ENCODE results near the gene JARID2. TPM values are rescaled to one million over a fixed set of nuclear protein-coding genes. Genes with fewer than 3 reads are reported as not detected.
A peak's percentile ranks its signal among the peaks of the same experiment; 100 is the strongest.

Gene JARID2
- total RNA-seq, 1 donor from 2014 or later = 8.4 TPM

- DNase-seq (ENCODE audit: missing footprints) (no peak), ATAC-seq (no peak)
- intact Hi-C loops (cut with DNase I) = loop anchor here (5.0 kb wide), 1 partner anchor 41 kb away; no protein-coding TSS in a partner anchor
Measured at GRCh38 chr6:15443119-15443830, 197.4 kb downstream of the JARID2 start.

GRCh38 chr6:15444081-15444731 is 198.3 kb downstream of the JARID2 start:
- no peak for DNase-seq (ENCODE audit: missing footprints)
- no peak for ATAC-seq
- intact Hi-C loops (cut with DNase I) = loop anchor here (5.0 kb wide), 1 partner anchor 42 kb away; no protein-coding TSS in a partner anchor

- DNase-seq (ENCODE audit: missing footprints) (no peak), ATAC-seq (no peak)
- intact Hi-C loops (cut with DNase I) = loop anchor here (5.0 kb wide), 2 partner anchors 42 to 43 kb away; no protein-coding TSS in a partner anchor
Measured at GRCh38 chr6:15444881-15445280, 199.0 kb downstream of the JARID2 start.

DNA sequence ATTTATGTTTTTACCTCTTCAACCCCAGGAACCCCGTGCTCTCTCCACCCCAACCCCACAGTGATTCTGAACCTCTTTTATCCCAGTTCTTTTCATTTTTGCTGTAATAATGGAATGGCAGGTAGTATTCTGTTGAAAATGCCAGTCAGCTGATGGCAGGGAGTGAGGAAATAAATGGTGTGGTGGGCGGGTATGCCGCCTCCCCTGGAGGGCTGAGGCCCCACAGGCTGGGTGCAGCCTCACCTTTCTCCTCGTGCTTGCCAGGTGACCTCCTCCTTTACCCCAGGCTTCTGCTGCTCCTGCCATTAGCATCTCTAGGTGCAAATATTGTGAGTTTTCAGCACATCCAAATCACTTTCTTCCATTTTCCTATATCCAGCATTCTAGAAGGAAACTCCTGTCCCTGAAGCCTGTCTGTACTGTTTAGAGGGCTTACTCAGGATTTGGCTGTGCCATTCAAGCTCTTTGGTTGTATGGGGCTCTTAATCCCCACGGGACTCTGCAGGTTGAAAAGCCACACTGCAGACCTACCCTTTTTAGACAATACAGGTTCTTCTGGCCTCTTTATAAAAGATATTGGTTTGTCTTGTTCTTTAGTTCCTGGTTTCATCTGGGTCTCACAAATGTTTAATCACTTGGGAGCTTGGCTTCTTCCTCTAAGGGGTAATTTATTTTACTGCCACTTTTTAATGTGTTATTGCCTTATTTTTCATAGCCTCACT is 201.8 kb downstream of the JARID2 start:
- ATAC-seq (no peak), DNase-seq (ENCODE audit: missing footprints) (no peak)
- intact Hi-C loops (cut with DNase I) = loop anchor here (5.0 kb wide), 1 partner anchor 40 kb away; no protein-coding TSS in a partner anchor

- intact Hi-C loops (cut with DNase I) = loop anchor here (5.0 kb wide), 1 partner anchor 38 kb away; no protein-coding TSS in a partner anchor
- no peak for ATAC-seq
Measured at GRCh38 chr6:15449011-15449410, 203.1 kb downstream of the JARID2 start.

DNA sequence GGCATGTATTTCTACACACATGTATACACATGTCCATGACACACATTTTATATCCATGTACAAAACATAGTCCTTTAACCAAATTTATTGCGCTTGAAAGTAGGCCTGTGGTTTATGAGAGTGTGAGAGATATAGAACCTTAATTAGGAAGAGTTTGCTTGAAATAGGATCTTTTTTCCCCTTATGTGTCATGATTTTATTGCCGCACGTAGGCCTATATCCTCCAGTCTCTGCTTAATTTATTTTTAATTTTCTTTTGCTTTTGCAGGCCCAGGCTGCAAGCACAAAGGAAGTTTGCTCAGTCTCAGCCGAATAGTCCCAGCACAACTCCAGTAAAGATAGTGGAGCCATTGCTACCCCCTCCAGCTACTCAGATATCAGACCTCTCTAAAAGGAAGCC is 205.9 kb downstream of the JARID2 start:
- intact Hi-C loops (cut with DNase I) = no loop called here
- DNase-seq (ENCODE audit: missing footprints) (no peak), ATAC-seq (no peak)

More at GRCh38 chr6:15449011-15449410, 203.1 kb downstream of the JARID2 start:
- no peak for DNase-seq (ENCODE audit: missing footprints)

DNA sequence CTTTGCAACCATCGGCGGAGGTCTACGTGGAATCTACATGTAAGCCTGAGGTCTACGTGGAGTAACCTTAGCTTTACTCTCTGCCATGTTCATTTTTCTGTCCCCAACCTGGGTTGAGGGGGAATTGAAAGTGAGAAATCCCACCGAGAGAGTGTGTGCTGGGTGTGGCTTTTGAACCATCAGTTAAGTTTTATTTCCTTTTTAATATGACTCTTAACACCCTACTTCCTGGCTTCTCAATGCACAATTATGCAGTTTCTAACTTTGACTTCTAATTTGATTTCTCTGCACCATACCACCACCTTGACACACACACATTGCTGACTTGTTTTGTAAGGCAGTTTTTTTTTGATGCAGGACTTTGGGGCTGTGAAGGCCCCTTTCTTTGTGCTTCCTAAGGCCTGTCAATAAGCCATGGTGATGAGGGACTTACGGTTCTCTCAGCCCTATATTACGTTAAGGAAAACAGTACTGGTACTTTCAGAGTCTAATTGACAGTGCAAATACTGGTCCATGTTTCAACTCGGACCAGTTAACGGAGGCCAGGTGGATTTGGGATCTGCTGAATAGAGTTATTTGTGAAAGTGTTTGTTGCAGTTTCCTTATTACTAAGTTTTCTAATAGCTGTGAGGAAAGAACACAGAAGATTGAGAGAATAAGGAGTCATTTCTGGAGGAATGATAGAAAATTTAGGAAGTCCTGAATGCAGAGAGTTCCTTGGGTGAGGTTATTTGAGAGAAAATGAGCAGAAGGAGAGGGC is 206.5 kb downstream of the JARID2 start:
- intact Hi-C loops (cut with DNase I) = no loop called here
- ATAC-seq = no peak

DNA sequence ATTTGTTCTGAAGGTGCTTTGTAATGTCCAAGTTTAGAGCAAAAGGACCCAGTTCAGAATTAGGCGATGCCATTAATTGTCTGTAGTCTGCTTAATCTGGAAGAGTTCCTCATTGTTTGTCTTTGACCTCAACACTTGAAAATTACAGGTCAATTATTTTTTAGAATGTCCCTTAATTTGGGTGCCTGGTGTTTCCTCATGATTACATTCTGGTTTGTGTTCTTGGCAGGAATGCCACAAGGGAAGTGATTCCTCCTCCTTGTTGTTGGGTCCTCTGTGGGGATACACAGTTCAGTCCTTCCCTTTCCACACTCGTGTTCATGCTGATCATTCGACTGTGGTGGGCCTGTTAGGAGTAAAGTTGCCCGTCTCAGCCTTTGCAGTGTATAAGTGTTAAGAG is 207.3 kb downstream of the JARID2 start:
- no peak for ATAC-seq
- intact Hi-C loops (cut with DNase I) = no loop called here

More for the DNA sequence above, 206.5 kb downstream of the JARID2 start:
- no peak for DNase-seq (ENCODE audit: missing footprints)

GRCh38 chr6:15453622-15454021 is 207.8 kb downstream of the JARID2 start:
- intact Hi-C loops (cut with DNase I) = no loop called here
- ATAC-seq = peak; percentile 83
- no peak for DNase-seq (ENCODE audit: missing footprints)

More for the DNA sequence above, 207.3 kb downstream of the JARID2 start:
- no peak for DNase-seq (ENCODE audit: missing footprints)

- intact Hi-C loops (cut with DNase I) = no loop called here
- no peak for DNase-seq (ENCODE audit: missing footprints)
- ATAC-seq = no peak
Measured at GRCh38 chr6:15456422-15456821, 210.6 kb downstream of the JARID2 start.

DNA sequence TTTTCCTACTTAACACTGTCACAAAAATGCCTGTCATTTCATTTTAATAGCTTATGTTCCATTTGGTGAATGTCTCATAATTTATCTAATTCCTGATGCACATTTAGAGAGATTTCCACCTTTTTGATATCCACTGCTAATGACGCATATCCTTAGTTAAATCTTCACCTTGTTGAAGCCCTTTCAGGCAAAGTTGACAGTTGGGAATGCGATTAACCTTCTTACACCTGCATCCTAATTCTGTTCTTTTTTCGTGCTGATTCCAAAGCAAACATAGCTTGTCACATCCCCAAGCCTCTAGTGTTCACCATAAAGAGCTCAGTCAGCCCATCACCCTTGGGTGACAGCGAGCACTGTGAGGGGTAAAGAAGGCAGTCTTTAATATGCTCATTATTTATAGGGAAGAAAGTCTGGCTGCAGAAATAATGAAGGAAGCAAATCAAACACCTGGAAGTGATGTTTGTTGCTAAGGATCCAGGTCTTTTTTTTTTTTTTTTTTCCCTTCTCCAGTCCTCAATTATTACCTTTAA is 211.3 kb downstream of the JARID2 start:
- intact Hi-C loops (cut with DNase I) = no loop called here
- DNase-seq (ENCODE audit: missing footprints) (no peak), ATAC-seq (no peak)

GRCh38 chr6:15458021-15458459 is 212.2 kb downstream of the JARID2 start:
- no peak for DNase-seq (ENCODE audit: missing footprints)
- intact Hi-C loops (cut with DNase I) = no loop called here
- ATAC-seq = no peak

DNA sequence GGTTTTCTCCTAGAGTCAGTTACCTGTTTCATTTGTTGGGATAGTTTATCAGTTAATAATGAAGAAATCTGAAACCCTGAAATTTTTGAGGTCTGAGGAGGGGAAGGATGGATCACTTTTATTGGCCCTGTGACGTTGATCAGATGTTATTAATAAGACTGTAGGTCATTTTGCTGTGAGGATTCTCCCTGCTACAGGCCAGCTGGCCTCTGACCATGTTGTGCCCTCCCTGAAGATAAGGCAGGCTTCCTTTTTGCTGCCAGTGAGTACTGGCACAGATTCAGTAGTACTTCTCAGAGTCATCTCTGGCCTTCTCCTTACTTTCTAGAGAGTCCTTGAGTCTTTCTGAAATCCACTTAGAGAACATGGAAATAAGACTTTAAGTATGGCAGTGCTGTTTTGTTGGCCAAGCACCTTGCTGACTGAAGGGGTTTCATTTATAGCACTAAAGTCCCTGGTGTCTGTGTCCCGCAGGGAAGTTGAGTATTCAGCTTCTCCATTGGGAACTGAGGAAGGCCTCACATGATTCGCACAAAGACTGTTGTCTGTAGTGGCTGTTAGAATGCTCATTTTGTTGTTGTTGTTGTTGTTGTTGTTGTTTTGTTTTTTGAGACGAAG is 214.3 kb downstream of the JARID2 start:
- DNase-seq (ENCODE audit: missing footprints) (no peak), ATAC-seq (peak; percentile 49)
- intact Hi-C loops (cut with DNase I) = no loop called here

DNA sequence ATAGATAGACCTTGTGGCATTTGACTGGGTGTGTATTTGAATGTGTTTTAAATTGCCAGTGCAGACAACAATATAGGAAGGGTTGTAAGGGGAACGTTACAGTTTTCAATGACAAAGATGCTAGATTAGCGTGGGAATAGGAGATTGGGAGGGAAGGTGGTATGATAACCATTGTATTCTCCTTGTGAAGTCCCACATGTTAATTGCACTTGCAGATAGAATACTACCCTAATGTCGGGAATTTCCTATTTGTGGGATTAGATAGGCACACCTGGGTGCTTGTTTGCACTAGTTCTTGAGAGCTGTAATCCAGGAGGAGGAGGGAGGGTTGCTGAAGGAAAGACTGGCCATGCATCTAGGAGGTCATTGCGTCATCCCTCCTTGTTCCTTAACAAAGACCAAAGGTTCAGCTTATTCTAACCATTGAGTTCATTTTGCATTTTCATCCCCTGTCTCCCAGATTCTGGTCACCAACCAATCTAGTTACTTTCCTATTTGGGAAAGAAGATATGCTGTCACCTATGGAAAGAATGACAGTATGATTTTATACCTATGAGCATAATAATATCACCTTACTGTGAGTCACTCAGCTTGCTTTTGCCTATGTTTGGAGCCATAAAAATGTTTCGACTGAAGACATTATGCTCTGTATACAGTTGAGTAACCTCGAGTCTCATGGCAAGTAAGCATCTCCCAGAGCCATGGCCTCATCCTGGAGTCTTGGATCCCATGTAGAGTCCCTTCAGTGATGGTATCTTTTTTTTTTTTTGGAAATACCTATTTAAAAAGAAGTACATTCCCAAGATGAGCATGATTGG is 215.5 kb downstream of the JARID2 start:
- no peak for ATAC-seq
- intact Hi-C loops (cut with DNase I) = no loop called here

DNA sequence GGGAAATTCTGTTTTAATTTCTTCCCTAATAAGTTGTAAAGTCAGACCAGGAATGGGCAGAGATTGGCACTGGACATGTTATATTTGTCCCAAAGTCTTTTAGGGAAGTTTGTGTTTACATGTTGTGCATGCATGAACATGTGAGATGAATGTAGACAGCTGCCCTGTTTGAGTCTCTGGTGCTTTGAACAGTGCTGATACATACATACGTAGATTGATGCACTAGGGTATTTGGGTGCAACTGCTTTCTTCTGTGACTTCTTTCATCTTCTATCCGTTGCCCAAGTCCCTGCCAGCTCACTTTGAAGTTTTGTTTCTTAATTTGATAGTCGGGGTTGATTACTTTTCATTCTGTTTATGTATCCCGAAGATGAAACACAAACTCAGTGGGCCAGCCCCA is 216.4 kb downstream of the JARID2 start:
- intact Hi-C loops (cut with DNase I) = no loop called here
- ATAC-seq = no peak
- no peak for DNase-seq (ENCODE audit: missing footprints)

More for the DNA sequence above, 215.5 kb downstream of the JARID2 start:
- no peak for DNase-seq (ENCODE audit: missing footprints)

DNA sequence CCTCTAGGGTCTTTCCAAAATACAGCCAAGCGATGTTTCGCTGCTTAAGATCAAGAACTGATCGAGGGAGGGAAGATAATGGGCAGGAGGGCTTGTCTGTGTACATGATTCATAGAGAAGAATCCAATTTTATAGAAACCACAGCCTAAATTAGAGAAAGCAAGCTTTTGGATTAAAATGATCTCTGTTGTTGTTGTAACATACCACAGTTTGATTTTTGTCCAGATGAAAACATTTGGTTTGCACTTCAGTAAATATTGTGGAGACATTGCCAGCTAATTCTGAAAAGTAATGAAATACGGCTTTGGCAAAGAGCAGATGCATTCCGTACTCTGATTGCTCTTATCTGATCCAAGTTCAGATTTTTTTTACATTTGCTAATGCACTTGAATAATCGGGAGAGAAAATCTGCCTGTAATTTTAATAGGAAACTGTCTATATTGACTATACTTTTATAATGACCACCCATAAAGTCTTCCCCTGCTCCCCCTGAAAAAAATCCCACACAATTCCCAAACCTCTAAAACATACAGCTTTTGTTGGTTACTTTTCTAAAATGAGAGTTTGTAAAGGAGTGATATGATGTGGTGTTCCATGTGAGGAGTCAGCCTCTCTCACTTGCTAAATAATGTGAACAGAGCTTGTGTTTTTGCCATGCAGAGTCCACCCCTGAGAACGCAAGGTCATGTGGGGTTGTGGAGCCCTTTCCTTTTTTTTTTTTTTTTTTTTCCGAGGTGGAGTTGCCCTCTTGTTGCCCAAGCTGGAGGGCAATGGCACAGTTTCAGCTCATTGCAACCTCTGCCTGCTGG is 217.1 kb downstream of the JARID2 start:
- ATAC-seq (no peak), DNase-seq (ENCODE audit: missing footprints) (no peak)
- intact Hi-C loops (cut with DNase I) = no loop called here
